ENCODE data around the gene GFPT1.

The GFPT1 gene

DNA sequence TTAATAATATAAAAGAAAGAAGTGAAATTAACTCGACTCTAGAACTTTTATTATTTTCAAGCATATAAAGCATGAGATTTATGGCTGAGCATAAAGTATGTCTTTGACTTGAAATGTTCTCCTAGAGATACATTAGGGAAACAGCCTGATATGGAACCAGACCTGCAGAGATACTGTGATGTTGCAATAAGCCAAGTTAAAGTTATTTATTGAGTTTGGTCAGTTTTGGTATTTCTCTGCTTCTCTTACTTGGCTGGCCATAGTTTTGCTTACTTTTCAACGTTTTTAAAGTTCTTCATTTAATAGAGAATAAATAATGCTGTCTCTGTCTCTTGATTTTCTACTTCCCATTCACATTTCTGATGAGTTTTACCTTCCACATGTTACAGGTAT is 76.0 kb downstream of the GFPT1 start:
- DNase-seq = no peak

DNA sequence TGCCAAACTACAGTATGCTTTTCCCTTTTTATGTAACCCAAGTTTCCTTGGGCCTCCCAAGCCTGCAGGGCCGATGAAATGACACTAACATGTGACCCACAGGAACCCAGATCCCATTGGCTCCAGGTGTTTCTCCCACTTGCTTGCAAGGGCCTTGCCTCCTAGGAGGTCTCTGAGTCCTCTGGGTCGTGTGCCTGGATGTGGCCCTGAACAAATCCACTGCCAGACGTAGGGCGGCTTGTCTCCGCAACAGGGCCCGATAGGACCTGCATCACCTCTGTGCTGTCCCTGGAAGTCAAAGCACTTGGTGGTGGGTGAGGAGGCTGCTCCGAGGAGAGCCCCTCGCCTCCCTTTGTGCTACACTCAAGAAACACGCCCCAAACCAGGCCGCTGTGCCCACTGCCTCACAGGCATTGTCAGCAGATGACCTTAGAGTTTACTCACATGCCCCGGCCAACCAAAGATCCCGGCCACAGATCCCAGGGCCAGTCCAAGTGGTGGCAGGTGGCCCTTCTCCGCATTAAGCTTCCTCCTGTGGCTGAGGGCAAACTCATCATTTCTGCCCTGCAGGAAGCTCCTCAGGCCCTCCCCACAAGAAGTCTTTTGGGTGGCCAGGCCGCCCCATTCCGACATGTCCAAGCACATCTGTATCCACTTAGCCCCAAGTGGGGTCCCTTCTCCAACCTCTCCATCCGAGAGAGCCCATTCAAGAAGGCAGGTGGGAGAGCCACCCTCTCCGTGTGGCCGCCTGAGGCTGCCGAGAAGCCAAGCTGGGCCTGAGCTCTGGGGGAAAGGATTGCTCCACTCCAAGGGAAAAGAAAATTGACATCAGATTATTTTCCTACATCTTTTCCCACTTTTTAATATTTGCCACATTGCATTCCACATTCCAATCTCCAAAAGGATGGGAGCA is 76.7 kb downstream of the GFPT1 start:
- DNase-seq = no peak

DNA sequence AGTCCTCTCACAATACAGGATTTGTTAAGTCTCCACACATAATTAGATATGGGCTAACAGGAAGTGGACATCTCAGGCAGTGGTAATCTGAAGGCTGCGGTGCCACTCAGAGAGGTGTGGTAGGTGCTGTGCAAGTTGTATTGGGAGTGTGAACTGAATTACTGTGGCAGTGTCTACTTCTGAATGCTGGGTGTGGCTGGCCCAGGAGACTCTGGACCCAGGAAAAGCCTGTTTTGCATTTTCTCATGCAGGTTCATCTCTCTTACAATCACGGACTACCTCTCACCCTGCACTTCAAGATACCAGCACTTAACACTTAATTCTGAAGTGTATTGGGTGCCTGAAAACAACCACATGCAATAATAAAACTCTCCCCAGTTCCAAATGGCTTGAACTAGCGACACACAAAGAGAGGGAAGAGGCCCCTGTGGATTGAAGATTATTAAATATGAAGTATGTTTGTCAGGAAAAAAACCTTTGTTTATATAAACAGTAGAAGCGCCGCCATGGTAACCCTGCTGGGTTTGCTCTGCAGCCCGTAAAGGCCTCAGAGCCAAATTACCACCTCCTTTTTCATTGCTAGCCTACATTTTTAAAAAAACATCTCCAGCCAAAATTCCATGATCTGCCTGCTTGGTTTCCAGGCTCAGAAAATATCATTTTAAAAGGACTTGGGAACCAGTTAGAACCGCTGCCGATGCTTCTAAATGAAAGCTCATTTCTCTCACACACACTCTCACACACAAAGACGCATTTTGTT is 77.5 kb downstream of the GFPT1 start:
- DNase-seq = no peak

DNA sequence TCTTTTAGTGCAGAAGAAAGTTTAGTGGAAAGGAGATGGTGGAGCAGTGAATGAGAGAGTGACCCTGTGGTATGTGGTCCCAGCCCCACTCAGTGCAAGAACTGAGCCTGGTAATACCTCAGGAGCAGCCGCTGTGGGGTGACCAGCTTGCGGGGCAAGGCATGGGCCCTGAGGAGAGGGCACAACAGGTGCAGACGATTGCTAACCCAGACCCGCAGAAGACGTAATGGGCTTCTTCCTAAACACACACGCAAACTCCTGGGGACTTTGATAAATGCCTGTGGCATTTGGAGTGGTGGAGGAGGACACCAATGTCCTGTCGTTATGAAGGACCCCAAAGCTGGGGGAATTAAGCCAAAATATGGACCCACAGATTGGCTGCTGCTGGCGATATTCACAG is 78.7 kb downstream of the GFPT1 start:
- no peak for DNase-seq

DNA sequence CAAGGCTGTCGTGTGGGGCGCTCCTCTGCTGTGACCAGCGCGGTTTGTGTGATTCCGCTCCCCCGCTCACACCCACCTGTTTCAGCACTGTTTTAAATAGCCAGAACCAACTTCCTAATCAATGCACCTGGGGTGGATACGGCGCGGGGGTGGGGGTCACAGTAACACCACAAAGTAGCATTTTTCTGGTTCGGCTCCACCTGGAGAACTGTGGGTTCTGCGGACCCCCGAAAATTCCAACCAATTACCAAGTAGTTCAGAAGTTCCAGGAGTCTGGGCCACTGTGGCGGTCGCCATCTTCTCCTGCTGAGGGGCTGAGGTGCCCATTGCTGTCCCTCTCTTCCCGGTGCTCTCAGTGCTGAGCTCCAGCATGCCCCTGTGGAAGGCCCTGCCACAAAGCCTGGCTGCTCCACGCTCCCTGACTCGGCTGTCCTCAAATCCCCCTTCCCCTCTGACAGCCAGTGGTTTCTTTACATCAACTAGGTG is 79.4 kb downstream of the GFPT1 start:
- peak in 1 of 2 donors; percentile 54 for DNase-seq

DNA sequence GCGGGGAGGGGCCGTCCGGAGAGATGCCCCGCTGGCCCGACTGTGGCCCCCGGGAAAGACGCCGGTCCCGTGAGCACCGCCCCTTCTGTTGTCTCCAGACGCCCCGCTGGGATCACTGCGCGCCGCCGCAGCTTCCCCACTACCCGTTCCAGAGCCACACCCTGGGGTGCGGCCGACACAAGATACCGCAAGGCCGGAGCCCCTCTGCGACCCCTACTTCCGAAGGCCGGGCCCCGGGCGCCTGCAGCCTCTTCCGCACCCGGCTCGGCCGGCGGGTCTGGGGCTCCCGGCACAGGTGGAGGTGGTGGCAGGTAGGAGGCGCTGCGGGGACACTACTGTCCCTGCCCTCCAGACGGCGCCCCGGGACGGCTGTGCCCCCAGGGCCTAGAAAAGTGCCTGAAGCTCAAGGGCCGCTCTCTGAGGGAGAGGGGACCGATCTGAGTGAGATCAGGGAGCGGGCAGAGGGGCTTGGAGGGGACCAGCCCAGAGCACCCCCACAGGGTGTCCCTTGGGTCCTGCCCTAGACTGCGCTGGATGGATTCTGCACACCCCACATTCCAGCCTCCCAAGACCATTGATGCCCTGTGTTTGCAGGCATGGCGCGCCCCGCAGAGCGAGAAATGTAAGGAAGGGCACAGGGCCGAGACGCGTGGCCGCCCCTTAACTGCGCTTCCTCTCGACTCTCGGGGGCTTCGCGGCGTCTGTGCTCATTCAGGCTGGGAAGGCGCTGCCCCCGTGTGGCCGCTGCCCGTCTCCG is 80.0 kb downstream of the GFPT1 start:
- peak; percentile 41 to 48 for DNase-seq

DNA sequence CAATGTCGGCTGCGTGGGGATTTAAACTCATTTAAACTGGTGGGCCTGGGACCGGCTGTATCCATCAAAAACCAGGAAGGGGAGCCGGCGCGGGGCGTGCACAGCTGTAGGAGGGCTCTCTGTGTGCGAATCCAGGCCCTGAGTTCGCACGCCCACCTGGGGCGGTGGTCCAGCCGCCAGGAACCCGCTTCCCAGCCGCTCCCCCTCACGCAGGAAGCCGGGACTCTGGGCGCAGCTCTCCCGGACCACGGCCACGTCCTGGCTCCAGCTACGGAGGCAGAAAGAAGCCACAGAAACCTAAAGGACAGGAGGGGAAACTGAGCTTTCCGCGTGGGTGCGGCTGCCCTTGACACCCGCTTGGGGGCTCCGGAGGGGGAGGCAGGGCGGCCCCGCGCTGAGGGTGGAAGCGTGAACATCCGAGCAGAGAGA is 80.6 kb downstream of the GFPT1 start:
- no peak for DNase-seq

DNA sequence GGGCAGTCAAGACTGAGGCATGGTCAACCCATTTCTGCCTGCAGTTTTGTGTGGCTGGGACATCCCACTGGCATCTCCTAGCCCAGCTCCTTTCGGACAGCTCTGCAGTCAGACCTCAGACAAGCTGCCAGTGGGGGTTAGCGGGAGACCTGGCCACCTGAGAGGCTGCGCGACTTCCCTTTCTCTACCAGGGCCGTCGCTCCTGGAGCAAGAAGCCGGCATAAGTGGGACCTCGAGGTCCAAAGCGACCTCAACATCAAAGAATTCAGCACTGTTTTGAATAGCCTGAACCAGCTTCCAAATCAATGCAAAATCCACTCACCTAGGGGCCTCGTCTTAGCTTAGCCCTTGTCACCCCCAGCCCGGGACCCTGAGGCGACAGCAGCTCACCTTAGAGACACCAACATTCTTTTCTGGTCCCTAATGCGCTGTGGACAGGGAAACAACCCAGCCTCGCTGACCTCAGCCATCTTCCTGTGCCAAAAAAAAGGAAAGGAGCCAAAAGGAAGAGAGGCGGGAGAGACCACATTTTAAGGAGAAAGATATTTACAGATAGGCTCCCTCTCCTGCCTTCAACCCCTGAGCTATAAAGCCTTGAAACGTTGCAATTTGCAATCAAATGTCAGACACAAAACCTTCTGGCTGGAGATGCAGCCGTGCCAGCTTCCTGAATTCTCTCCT is 81.2 kb downstream of the GFPT1 start:
- no peak for DNase-seq

DNA sequence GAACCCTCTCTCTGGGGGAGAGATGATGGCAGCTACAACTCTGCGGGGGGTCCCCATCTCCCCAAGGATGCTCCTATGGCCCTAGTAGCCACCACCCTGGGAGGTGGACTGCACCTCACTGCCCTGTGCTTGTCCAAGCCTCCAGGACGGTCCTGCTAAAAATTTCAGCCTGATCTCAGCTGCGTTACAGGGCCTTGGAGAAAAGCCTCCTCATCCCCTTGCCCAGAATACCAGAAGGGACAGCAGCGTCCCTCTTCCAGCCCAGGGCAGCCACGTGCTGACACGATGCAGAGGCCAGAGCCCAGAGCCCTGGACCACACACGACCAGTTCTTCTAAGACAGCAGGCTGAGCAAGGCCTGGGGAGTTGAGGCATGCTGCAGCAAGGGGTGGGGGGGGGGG is 81.9 kb downstream of the GFPT1 start:
- DNase-seq = no peak

DNA sequence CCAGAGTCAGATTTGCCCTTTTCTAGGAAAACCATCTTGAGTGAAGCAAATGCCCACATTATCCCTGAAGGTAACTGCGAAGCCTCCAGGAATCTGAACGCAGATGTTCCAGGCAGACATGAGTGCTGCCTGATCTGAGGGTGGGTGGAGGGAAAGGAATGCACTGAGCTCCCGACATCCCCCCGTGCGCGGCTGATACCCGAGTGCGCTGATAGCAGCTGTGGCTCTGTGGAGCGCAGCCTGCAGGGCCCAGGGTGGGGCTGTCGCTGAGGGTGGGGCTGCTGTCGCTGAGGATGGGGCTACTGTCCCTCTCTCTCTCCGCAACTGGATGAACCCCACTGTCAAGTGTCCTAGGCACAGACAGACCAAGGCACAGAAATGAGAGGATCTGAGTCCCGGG is 82.4 kb downstream of the GFPT1 start:
- no peak for DNase-seq

DNA sequence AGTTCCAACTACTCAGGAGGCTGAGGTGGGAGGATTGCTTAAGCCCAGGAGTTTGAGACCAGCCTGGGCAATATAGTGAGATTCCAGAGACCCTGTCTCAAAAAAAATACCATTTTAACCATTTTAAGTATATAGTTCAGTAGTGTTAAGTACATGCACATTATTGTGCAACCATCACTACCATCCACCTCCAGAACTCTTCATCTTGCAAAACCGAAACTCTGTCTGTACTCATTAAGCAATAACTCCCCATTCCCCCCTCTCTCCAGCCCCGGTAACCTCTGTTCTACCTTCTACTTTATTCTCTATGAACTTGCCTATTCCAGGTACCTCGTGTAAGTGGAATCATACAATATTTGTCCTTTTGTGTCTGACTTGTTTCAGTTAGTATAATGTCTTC is 86.4 kb downstream of the GFPT1 start:
- no peak for DNase-seq

DNA sequence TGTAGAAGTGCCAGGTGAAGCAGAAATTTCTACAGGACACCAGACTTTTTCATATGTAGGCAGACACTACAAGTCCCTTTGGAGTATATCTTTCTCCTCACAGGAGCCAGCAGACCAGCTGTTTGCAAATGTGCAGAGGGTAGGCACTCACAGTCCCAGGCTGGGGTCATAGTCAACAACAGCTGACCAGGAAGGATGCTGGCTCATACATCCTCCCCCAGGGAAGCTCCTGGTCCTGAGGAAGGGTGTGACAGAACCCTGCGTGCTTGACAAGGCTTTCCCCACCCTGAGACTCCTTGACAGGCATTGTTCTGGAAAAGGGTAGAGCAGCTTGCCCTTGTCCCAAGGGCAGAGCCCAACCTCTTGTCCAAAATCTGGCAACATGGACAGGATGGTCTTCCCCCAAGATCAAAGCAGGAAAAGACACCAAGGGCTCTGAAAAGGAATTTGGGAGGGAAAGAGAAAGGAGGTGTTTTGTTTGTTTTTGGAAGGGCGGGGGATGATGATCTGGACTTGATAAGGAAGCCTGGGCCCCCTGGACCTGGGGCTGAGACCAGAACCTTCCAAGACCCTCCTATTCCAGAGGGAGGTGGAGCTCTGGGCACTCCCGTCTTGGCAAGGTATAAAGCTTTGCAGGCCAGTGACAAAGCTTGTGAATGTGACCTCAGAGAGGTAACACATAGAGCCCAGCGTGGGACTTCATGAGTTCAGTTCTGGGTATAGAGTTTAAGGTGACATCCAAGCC is 87.1 kb downstream of the GFPT1 start:
- no peak for DNase-seq

DNA sequence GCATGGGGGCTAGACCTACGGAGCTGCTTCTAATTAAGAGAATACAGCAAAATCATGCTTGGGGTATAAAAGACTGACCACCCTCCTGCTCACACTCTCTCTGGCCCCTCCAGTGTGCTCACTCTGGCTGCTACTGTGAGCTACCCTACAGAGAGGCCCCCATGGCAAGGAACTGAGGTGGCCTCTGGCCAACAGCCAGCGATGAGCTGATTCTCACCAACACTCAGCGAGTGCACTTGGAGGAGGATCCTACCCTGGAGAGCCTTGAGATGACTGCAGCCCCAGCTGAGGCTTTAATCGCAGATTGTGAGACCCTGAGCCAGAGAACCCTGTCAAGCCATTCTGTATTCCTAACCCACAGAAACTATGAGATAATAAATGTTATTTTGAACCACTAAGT is 88.2 kb downstream of the GFPT1 start:
- no peak for DNase-seq

DNA sequence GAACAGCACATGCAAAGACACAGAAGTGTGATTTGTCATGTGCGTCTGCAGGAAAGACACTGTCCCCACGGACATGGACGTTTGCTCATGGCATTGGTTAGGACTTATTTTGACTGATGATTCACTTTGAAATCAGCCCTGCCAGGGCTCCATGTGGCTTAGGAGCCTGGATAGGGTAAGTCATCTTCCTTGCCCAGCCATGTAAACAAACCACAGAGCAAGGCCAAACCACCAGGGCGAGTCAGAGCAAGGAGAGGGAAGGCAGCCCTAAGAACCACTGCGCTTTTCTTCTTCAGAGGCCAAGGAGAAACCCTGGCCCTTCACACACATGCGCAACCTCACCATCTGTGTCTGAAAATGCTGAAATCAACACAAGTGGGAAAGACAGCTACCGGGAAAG is 88.8 kb downstream of the GFPT1 start:
- no peak for DNase-seq

DNA sequence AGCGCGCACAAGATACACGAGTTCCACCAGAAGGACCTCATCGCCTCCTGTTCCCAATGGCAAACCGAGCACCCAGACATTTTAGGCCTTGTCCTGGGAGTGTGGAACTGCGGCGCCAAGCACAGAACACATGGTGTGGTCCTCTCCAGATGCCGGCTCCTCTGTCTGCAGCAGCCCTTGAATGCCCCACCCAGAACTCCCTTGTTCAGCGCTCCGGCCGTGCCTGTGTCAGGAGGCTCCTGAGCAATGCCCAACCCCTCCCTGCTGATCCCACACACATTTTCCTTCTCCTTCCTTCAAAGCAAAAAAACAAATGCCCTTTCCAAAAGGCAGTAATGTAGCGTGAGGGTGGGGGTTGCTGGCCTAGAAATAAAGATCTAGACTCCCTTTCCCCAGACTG is 89.8 kb downstream of the GFPT1 start:
- no peak for DNase-seq

DNA sequence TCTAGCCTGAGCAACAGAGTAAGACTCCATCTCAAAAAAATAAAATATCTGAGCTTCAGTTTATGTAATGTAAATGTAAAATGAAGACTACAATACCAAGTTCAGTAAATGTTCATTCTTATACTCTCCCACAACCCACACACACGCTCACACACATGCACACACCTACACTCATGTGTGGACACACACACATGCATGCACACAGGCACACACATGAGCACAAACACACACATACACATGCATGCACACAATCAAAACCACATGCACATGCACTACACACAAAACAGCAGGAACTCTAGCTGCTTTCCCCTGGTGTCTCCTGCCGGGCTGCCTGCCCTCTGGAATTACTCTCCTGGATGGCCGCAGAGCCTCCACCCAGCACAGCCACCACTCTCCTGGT is 90.6 kb downstream of the GFPT1 start:
- DNase-seq = no peak

DNA sequence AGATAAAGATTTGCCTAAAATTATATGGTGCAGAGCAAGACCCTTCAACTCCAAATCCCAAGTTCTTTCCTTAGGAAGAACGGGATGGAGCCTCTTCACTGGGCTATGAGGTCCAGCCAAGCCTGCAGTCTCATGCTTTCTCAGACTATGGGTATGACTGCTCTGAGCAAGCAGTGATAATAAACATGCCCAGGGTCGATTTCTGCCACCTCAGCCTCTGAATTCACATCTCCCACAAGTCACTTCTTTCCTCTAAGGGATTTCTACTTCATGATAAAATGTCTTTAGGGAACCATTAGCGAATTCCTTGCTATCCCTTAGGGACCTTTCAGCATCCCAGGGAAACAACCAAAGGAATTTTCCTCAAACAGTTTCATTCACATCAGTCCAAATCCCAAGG is 94.8 kb downstream of the GFPT1 start:
- DNase-seq = no peak

DNA sequence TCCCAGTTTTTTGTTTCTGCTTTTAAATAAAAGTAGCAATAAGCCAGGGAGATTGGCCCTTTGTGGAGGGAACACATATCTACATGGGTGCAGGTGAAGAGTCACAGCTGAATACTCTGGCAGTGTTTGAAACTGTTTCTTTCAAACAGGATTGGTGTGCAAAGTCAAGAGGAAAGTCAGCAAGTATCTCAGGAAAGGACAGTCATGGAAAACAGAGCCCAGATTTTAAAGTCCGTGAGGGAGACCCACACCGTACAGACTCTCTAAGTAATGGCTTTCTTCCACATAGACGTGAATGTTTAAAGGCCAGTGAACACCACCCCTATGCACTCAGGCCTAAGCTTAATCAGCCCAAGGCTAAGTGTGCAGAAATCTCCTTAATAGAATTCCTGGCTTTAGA is 95.3 kb downstream of the GFPT1 start:
- DNase-seq = no peak

DNA sequence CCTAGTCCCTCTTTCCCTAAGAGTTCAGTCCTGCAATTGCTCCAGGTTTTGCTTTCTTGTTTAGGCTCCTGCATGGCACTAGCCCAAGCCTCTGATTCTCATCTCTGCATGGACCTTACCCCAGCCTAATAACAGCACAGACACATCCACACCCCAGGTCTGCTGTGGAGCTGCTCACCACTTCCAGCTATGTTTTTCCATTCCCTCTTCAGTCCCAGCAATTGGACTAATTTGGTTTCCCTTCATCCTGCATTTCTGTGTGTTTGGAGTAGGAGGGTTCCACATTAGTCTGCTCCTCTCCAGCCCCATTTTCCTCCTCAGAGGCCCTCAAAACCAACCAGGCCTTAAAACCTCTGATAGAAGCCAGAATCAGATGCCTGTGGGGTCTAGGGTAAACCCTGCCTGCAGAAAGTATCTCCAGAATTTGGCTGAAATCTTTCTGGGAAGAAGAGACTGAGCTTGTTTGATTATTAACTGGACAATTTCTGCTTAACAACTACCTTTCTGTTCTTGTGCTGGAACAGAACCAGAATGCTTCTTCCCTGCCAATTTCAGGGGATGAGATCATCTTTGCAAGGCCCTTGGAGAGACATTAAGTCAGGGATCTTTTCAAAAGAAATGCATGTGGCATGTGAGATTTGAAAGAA is 95.9 kb downstream of the GFPT1 start:
- DNase-seq = no peak

DNA sequence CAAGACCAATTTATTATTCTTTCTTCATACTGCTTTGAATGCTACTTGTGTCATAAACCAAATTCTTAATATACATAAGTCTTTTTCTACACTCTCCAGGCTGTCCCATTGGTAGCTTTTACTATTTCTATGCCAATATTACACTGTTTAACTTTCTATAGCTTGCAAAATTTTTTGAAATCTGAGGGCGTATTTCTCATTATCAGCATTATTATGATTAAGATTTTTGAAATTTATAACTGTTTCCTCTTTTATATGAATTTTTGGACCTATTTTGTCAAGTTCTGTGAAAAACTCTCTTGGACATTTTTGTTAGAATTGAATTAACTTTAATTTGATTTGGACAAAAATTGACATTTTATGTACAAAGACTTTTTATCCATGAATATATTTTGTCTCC is 98.6 kb downstream of the GFPT1 start:
- DNase-seq = no peak

DNA sequence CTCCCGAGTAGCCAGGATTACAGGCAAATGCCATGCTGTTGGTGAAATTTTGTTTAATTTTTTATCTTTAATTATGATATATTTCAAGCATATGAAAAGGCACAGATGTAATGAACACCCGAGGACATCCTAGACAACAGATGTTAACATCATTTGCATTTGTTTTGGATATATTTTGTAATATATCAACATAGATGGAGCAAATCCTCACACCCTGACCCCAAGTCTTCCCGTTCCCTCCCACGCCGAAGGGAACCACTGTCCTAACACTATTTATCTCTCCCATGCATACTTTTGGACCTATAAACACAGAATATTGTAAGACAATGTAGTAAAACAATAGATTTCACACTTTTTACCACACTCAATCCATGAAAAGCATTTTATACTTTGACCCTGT is 99.5 kb downstream of the GFPT1 start:
- no peak for DNase-seq

Measured in activated CD4-positive, alpha-beta T cell treated with anti-CD3 and anti-CD28 coated beads for 4 hours (primary cell).